GM12878 (cell line): ENCODE measurements around the gene FKBP2. TPM values are rescaled to one million over a fixed set of nuclear protein-coding genes. Genes with fewer than 3 reads are reported as not detected.

Experiments
- ATAC-seq: fragments of 200-7000 bp; cut with Tn5 transposase; 3 replicates; pipeline ENCODE4 v1.9.1; 2020; ENCODE audit warnings: mild to moderate bottlenecking, moderate library complexity
- BruUV-seq: library from RNA; stranded (reverse); fragments of 400-500 nt; replicated peaks from 2 replicates; lab custom pipeline; 2021; lab: Mats Ljungman, UMichigan
- CTCF ChIA-PET: fragments of 300-600 bp; sonication (Branson Sonifier 250); formaldehyde crosslinking; extraction: SDS; loops from one replicate; lab custom pipeline; 2021; ENCODE audit warnings: inconsistent platforms; lab: Yijun Ruan, JAX
- POLR2A ChIA-PET: fragments of 350-600 bp; formaldehyde crosslinking; extraction: SDS; loops from one replicate; lab custom pipeline; 2021; ENCODE audit warnings: inconsistent platforms; lab: Charles Lee
- RAD21 ChIA-PET: fragments of 300-600 bp; sonication (Branson Sonifier 250); formaldehyde crosslinking; loops from one replicate; lab custom pipeline; 2023; ENCODE audit warnings: antibody characterized with exemption; ENCODE audit not compliant: unreplicated experiment; lab: Charles Lee
- SMC1A ChIA-PET: fragments of 300-600 bp; sonication (Branson Sonifier 250); formaldehyde crosslinking; loops from one replicate; lab custom pipeline; 2023; ENCODE audit not compliant: unreplicated experiment, uncharacterized antibody; lab: Charles Lee
- DNase-seq: peaks from one replicate; pipeline ENCODE4 v3.0.0-alpha.2; 2011; ENCODE audit warnings: low read depth, low spot score
- FAIRE-seq: peaks from 3 replicates; lab custom pipeline; 2011; peaks lifted over from hg19 to GRCh38; lab: Jason Lieb, UNC
- H2AFZ ChIP-seq: 2 replicates; pipeline ENCODE4 v1.6.0; 2011; ENCODE audit warnings: low read depth, low read length, control low read depth; ENCODE audit not compliant: control insufficient read depth
- H3K27ac ChIP-seq: 2 replicates; pipeline ENCODE4 v1.5.1; 2011; ENCODE audit warnings: control low read depth; ENCODE audit not compliant: control insufficient read depth, insufficient read depth
- H3K27me3 ChIP-seq, 2 experiments: replicated peaks in 1 of 2; 2 replicates each; pipeline versions ENCODE4 v1.6.0 to v1.6.1; 2011; ENCODE audit warnings: low read length in 1 of 2; ENCODE audit not compliant: control insufficient read depth in 2 of 2, insufficient read depth in 2 of 2
- H3K36me3 ChIP-seq, 2 experiments: 2 replicates each; pipeline ENCODE4 v1.5.1; 2011; ENCODE audit warnings: low read length in 1 of 2; ENCODE audit not compliant: control insufficient read depth in 2 of 2, insufficient read depth in 2 of 2
- H3K4me1 ChIP-seq: 2 replicates; pipeline ENCODE4 v1.6.1; 2011; ENCODE audit warnings: mild to moderate bottlenecking, low read length, moderate library complexity, mixed read lengths; ENCODE audit not compliant: control insufficient read depth, insufficient read depth
- H3K4me2 ChIP-seq: 2 replicates; pipeline ENCODE4 v1.6.0; 2011; ENCODE audit warnings: control low read depth; ENCODE audit not compliant: control insufficient read depth, insufficient read depth
- H3K4me3 ChIP-seq: fragments of 200-600 bp; sonication (generic); 2 replicates; pipeline ENCODE4 v1.5.1; 2016
- H3K79me2 ChIP-seq: 2 replicates; pipeline ENCODE4 v1.6.0; 2011; ENCODE audit warnings: low read length; ENCODE audit not compliant: control insufficient read depth, insufficient read depth
- H3K9ac ChIP-seq: 2 replicates; pipeline ENCODE4 v1.8.0; 2011; ENCODE audit warnings: low read length, control low read depth, mixed read lengths; ENCODE audit not compliant: control insufficient read depth, insufficient read depth
- H3K9me3 ChIP-seq: replicated peaks from 3 replicates; pipeline ENCODE4 v1.5.1; 2011; ENCODE audit warnings: mild to moderate bottlenecking, low read length; ENCODE audit not compliant: control insufficient read depth, insufficient read depth
- H4K20me1 ChIP-seq: 2 replicates; pipeline ENCODE4 v1.6.0; 2011; ENCODE audit not compliant: control insufficient read depth, insufficient read depth
- CREB1 ChIP-seq: IDR thresholded peaks from 2 replicates; pipeline ENCODE4 v1.6.1; 2012; ENCODE audit warnings: low read depth, mild to moderate bottlenecking, inconsistent platforms
- DPF2 ChIP-seq: fragments of 450-650 bp; IDR thresholded peaks from 2 replicates; pipeline ENCODE4 v1.6.1; 2017; ENCODE audit warnings: mild to moderate bottlenecking
- E2F4 ChIP-seq: IDR thresholded peaks from 2 replicates; pipeline ENCODE4 v1.6.1; 2012; ENCODE audit warnings: low read depth, low read length, improper control_type of control experiment
- ETV6 ChIP-seq, 2 experiments: fragments of 450-650 bp in 1 of 2; IDR thresholded peaks in 1 of 2; conservative IDR thresholded peaks in 1 of 2; 2 replicates each; pipeline ENCODE4 v1.6.1; 2014; ENCODE audit warnings: antibody characterized with exemption in 1 of 2, borderline replicate concordance in 1 of 2, low read depth in 1 of 2, mild to moderate bottlenecking in 1 of 2, moderate library complexity in 1 of 2
- FOS ChIP-seq: IDR thresholded peaks from 3 replicates; pipeline ENCODE4 v1.6.1; 2011; ENCODE audit warnings: borderline replicate concordance; ENCODE audit not compliant: insufficient read length; ENCODE audit errors: extremely low read depth
- LARP7 ChIP-seq: fragments of 450-650 bp; IDR thresholded peaks from 2 replicates; pipeline ENCODE4 v1.6.1; 2017; ENCODE audit warnings: mild to moderate bottlenecking
- MXI1 ChIP-seq: fragments of 150-350 bp; IDR thresholded peaks from 2 replicates; pipeline ENCODE4 v1.6.1; 2011; ENCODE audit warnings: low read depth, mild to moderate bottlenecking, inconsistent platforms, low read length, improper control_type of control experiment
- MYB ChIP-seq: fragments of 150-350 bp; IDR thresholded peaks from 2 replicates; pipeline ENCODE4 v1.6.1; 2014; ENCODE audit warnings: mild to moderate bottlenecking, low read depth, low read length, borderline replicate concordance
- NR2F1 ChIP-seq: fragments of 450-650 bp; conservative IDR thresholded peaks from 2 replicates; pipeline ENCODE4 v1.6.1; 2017; ENCODE audit warnings: mild to moderate bottlenecking
- POLR2A ChIP-seq: IDR thresholded peaks from 2 replicates; pipeline ENCODE4 v1.6.1; 2011; ENCODE audit warnings: low read depth, mild to moderate bottlenecking, low read length
- RFX5 ChIP-seq: IDR thresholded peaks from 2 replicates; pipeline ENCODE4 v1.6.1; 2011; ENCODE audit warnings: low read depth, low read length, improper control_type of control experiment
- SMAD5 ChIP-seq: IDR thresholded peaks from 2 replicates; pipeline ENCODE4 v1.6.1; 2016; ENCODE audit warnings: antibody characterized with exemption, low read depth
- STAT3 ChIP-seq: IDR thresholded peaks from 2 replicates; pipeline ENCODE4 v1.6.1; 2011; ENCODE audit warnings: low read depth, low read length, improper control_type of control experiment
- TCF12 ChIP-seq: IDR thresholded peaks from 2 replicates; pipeline ENCODE4 v1.6.1; 2011; ENCODE audit warnings: low read depth, mild to moderate bottlenecking, low read length
- ZNF384 ChIP-seq: IDR thresholded peaks from 2 replicates; pipeline ENCODE4 v1.6.1; 2012; ENCODE audit warnings: low read depth, mild to moderate bottlenecking, low read length, improper control_type of control experiment, borderline replicate concordance
- WGBS: methylation state at CpG from one replicate; pipeline ENCODE4 v1.1.6; 2016; ENCODE audit warnings: low lambda C conversion rate; ENCODE audit not compliant: insufficient replicate concordance, insufficient coverage; ENCODE audit errors: missing lambda C conversion rate; 5-methylcytosine and 5-hydroxymethylcytosine counted together
- in situ Hi-C: fragments of 300-500 bp; cut with MboI; formaldehyde crosslinking; loops from 9 replicates; pipeline ENCODE4 v1.14.3; 2018; ENCODE audit warnings: mixed read lengths
- intact Hi-C: fragments of 100-400 bp; cut with micrococcal nuclease; formaldehyde crosslinking; loops from one replicate; pipeline ENCODE4 v1.14.2; 2022; ENCODE audit not compliant: unreplicated experiment
- polyA plus RNA-seq, 11 experiments: library from polyadenylated mRNA; depleted of rRNA in 4 of 11; unstranded in 6 of 11; stranded (reverse) in 5 of 11; fragments of >200 nt; fragmentation: Nextera tagmentation in 4 of 11; fragmentation: Illumina TruSeq in 1 of 11; extraction: Ambion mirVana in 4 of 11; extraction: Trizol in 1 of 11; gene quantifications; 1 replicate in 1 of 11; 2 replicates in 10 of 11; pipeline versions ENCODE4 v1.2.1 to v1.2.3, GENCODE V29; 2011 to 2016; ENCODE audit warnings: inconsistent platforms in 2 of 11, missing spikeins in 2 of 11, low read depth in 1 of 11
- total RNA-seq, 4 experiments: library from RNA; depleted of rRNA in 3 of 4; stranded (reverse); fragments of >200 nt in 3 of 4; fragmentation: Illumina TruSeq in 1 of 4; extraction: Trizol in 1 of 4; gene quantifications; 2 replicates each; pipeline versions ENCODE4 v1.2.1 to v1.2.3, GENCODE V29; 2013 to 2021

The FKBP2 gene
- total and polyA plus RNA-seq, 10 of the 15 experiments (the other 5 are each of a cell fraction or from before 2014, with no cell fraction given): 1.8 to 99.7 (median 39.5) TPM

- CTCF ChIA-PET: interaction anchor here (0.7 to 6.2 kb wide), 9 partner anchors 19 to 86 kb away, joined by 3 to 66 read pairs (median 5); partner anchors contain the start of genes CATSPERZ, FERMT3, NUDT22 and TRPT1
- DNase-seq: no peak
- Histone ChIP-seq H3K27me3 (no peaks in the 10 kb centered on the region), H3K79me2 (peaks cover 38% of the 10 kb centered on the region), H3K9me3 (no peaks in the 10 kb centered on the region), H3K36me3 (peaks cover 0 to 10% of the 10 kb centered on the region in 2 experiments; a peak in 2 of 4 replicates), H3K4me3 (peak overlapping the region; percentile 91), H2AFZ (0 out of 2 replicates have a peak overlapping the region, but pooled peaks have one; percentile 3), H3K27ac (peak overlapping the region; percentile 90), H3K4me2 (peak overlapping the region; percentile 80), H4K20me1 (no peaks in the 10 kb centered on the region), H3K9ac (peak overlapping the region; percentile 92), H3K4me1 (peaks cover 14% of the 10 kb centered on the region)
- no peak for ATAC-seq
- TF ChIP-seq CREB1 (no peak), DPF2 (0 out of 2 replicates have a peak, but pooled peaks have one; percentile 8), E2F4 (no peak), ETV6 (conservative IDR thresholded peaks at IDR 0.05 in 1 of 2, IDR thresholded peaks at IDR 0.05 in 1 of 2; ENCODE audit: borderline replicate concordance in 1 of 2, low read depth in 1 of 2) (no peak), SMAD5 (0 out of 2 replicates have a peak, but pooled peaks have one; percentile 53), ZNF384 (no peak), RFX5 (no peak), LARP7 (peak; percentile 61; the same call in 1 of the 2 replicates), TCF12 (no peak), NR2F1 (0 out of 2 replicates have a peak, but pooled peaks have one; percentile 57), FOS (no peak), STAT3 (no peak), POLR2A (peak; percentile 35), MXI1 (peak; percentile 12; the same call in 1 of the 2 replicates), MYB (no peak)
- no TSS peak for BruUV-seq
- SMC1A ChIA-PET: interaction anchor here (1.0 to 2.0 kb wide), 4 partner anchors 11 to 42 kb away, joined by 3 to 7 read pairs (median 4); partner anchors contain the start of gene FERMT3
- WGBS: under 1% methylated on average over 46 of the region's 46 CpGs
- in situ Hi-C loops (loop anchor here (25.0 kb wide), 1 partner anchor 1616 kb away; the partner anchor contains the start of genes CFL1, EFEMP2 and MUS81), intact Hi-C loops (no loop called here)
- POLR2A ChIA-PET: interaction anchor here (0.5 to 7.4 kb wide), 11 partner anchors 10 to 80 kb away, joined by 3 to 82 read pairs (median 6); partner anchors contain the start of genes BAD, DNAJC4, ESRRA and FERMT3
- no peak for FAIRE-seq
- RAD21 ChIA-PET: interaction anchor here (0.6 to 8.6 kb wide), 6 partner anchors 9 to 109 kb away, joined by 3 to 104 read pairs (median 3); partner anchors contain the start of genes FERMT3 and VEGFB
Measured at GRCh38 chr11:64245797-64246620, 5.1 kb downstream of the FKBP2 start.
